Activated CD4-positive, CD25-positive, alpha-beta regulatory T cell treated with anti-CD3 and anti-CD28 coated beads, Interleukin-2, amount 50 U/mL, for 72 hours (primary cell): ENCODE measurements around the gene SPATA13.
"Not testable (repeated sequence)": the region's sequence is repeated elsewhere in the genome, so short reads cannot be mapped to it uniquely, and the experiment has no call there.

Experiments used
- DNase-seq: peaks from one replicate; pipeline ENCODE4 v3.0.0; 2021

Gene SPATA13

DNA sequence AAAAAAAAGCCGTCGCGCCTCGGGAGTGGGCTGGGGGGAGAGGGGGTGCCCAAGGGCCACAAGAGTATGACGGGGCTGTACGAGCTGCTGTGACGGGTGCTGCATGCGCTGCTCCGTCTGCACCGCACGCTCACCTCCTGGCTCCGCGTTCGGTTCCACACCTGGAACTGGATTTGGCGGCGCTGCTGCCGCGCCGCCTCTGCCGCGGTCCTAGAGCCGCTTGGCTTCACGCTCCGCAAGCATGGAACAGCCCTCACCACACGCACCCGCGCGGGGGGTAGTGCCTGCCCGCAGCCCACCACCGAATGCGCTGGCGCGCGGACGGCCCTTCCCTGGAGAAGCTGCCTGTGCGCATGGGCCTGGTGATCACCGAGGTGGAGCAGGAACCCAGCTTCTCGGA lies 167.6 kb downstream of the SPATA13 start:
- no peak for DNase-seq

DNA sequence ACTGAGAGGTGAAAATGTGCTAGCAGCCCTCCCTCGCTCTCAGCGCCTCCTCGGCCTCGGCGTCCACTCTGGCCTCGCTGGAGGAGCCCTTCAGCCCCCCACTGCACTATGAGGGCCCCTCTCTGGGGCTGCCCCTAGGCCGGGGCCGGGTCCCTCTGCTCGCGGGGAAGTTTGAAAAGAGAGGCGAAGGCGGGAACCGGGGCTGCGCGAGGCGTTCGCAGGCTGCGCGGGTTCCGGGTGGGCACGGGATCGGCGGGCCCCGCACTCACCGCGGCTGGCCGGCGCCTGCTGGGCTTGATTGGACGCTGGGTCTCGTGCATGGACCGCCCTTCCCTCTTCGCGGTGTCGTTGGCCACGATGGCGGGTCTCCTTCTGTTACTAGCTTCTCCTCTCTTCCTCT lies 178.2 kb downstream of the SPATA13 start:
- DNase-seq = no peak

DNA sequence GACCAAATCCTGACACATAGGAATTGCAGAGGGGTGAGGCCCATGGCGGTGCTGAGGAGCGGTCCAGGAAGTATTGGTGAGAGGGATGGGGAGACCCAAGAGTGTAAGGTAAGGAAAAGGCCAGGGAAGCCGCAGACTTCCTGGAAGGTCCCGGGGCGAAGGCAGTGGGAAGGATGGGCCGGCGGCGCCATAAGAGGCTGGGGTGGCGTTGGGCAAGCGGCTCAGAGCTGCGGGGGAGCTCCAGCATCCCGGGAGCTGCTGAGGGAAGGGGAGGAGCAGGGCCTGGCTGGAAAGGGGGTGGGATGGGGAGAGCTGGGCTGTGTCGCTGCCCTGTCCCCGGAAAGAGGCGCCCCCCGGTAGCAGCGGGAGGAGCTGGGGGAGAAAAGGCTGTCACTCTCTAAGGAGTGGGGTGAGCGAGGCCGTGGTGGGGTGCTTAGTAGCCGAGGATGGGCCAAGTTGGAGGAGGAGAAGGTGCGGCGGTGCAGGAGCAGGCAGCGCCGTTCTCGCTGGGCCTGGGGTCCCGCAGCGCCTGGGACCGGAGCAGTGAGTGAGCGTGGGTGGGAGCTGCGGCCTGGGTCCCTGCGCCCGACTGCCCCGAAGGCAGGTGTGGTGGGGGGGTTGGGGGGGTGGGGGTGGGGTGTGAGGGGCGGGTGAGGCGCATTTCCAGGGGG lies 179.6 kb downstream of the SPATA13 start:
- no peak for DNase-seq

DNA sequence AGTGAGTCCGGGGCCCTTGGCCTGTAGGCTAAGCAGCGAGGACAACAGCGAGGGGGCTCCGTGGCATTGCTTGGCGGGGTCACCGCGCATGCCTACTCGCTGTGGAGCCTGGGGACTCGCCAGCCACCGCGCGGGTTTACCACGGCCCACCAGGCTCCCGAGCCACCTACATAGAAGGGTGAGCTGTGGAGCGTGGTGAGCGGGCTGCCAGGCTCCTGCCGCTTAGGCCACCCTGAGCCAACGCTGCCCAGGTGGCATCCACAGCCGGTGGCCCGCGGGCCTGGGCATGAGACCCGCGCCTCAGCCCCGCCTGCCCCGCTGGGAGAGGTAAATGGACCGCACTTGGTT lies 180.1 kb downstream of the SPATA13 start:
- no peak for DNase-seq

DNA sequence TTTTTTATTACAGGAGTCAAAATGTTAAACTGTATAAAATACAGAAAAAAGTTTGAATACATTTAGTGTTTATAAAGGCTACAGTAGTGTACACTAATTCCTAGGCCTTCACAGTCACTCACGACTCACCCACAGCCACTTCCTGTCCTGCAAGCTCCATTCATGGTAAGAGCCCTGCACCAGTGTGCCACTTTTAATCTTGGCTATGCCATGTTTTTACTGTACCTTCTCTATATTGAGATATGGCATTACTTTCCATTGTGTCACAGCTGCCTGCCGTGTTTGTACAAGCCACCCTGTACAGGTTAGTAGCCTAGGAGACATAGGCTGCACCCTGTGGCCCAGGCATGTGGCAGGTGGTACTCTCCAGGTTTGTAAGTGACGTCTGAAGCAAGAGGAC lies 180.9 kb downstream of the SPATA13 start:
- DNase-seq = no peak

DNA sequence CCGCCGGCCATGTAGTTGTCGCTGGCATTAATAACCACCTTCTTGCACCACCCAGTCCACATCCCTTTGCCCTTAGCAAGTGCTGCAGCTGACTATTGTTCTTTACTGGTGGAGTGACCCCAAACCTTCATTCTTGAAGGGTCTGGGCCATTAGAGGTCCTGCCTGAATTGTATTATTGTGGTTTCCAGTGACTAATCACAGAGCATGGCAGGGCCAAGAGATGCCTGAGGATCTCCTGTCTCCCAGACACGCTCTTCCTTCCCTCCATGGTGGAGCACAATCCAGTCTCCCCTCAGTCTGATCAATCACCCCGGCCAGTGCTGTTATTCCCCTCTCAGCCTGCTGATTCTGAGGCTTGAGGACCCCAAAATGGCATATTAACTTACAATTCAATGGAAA lies 187.9 kb downstream of the SPATA13 start:
- no peak for DNase-seq

DNA sequence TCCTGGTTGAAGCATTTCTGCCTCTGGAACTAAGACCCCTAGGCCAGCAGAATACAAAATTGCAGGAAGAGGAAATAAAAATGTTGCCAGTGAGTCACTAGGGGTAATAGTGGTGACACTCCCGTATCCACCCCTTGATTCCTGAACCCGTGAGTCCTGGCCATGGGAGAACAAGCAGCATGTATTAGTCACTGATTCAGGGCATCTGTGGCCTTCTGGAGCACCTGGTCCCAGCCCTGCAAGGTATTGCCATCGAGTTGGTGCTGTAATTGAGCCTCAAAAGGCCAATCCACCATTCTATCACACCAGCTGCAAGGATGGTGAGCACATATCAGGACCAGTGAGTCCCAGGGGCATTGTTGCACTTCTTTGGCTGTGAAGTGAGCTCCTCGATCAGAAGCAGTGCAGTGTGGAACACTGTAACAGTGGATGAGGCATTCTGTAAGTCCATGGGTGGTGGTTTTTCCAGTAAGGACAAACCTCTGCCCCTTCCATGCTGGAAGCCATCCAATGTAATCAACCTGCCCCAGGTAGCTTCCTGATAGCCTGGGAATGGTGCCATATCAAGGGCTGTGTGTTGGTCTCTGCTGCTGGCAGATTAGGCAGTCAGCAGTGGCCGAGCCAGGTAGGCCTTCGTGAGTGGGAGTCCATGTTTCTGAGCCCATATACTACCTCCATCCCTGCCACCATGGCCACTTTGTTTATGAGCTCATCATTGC lies 188.4 kb downstream of the SPATA13 start:
- DNase-seq = no peak

DNA sequence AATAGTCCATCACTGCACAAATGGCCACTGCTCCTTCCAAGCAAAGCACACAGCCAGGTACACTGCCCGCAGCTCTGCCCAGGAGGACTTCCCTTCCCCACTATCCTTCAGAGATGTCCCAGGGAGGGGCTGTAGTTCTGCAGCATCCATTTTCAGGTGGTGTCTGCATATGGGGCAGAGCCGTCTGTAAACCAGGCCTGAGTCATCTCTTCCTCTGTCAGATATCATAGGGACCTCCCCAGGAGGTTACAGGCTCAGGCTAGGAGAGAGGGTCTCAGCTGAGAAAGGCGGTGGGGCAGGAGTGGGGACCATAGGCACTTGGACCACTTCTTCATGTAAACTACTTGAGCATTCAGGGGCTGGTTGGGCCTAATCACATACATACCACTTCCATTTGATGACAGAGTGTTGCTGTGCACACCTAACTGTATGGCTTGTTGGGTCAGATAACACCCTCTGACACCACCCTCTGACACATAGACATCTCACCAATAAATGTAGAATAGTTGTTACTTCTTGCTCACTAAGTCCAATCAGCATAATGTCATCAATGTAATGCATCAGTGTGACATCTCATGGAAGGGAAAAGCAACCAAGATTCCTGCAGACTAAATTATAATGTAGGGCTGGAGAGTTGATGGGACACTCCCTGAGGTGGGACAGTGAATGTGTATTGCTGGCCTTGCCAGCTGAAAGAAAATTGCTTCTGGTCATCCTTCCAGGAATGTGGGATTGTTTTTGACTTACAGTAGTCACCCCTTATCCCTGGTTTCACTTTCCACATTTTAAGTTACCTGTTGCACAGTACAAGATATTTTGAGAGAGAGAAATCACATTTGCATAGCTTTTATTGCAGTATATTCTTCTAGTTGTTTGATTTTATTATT lies 189.5 kb downstream of the SPATA13 start:
- not testable (repeated sequence) for DNase-seq

DNA sequence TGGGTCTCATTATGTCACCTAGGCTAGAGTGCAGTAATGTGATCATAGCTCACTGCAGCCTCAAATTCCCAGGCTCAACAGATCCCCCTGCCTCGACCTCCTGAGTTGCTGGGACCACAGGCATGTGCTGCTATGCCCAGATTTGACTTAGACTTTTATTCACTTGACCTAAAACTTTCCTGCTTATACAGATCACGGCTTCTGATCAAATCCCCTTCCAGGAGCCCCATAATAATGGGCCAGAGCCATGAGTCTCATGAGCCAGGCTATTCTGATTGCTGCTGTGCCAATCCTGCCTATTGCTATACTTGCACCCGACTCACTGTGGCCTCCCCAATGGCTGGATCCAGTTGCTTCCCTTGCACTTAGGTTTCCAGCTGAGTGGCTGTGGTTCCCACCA lies 190.9 kb downstream of the SPATA13 start:
- no peak for DNase-seq

DNA sequence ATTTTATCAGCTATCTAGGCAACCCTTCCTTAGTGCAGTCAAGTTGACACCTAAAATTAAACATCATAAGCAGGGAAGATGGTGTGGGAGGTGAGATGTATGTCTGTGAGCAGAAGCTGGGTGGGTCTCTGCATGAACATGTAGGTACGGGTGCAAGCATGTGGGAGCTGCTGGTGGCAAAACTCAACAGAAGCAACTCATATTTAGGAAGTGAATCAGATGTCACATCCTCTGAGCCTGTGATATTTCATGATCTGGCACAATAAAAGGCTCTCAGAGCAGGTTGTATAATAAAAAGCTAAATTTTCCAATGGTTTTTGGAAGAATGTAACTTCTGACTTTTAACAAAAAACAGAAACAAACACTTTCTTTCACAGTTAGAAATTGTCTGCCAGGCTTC lies 193.2 kb downstream of the SPATA13 start:
- DNase-seq = no peak

DNA sequence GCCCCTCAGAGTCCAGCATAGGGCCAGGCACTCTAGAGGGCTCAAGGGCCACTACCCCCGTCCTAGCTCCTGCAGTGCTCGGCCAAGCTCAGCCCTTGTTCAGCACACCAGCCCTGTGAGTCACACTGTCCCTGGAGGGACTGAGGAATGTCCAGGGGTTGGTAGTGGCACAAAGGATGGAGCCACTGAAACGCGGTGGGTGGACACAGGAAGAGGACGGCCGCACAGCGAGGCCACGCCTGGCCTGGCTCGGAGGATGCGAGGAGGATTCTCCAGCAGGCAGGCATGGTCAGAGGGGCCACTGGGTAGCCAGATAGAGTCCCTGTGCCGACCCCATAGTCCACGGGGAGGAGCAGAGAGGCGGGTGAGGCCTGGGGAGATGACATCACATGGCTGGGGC lies 194.6 kb downstream of the SPATA13 start:
- DNase-seq = no peak

DNA sequence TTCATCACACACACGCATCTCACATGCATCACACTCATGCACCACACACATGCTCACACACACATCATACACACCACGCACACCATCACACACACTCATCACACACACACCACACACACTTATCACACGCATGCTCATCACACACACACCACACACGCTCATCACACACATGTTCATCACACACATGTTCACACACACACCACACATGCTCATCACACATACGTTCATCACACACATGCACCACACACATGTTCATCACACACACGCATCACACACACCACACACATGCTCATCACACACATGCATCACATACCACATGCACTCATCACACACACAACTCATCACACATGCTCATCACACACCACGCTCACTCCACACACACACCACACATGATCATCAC lies 195.8 kb downstream of the SPATA13 start:
- DNase-seq = no peak
